Central memory CD8-positive, alpha-beta T cell (primary cell): Measurements from ENCODE around the gene ZCWPW1.
"Not testable (repeated sequence)": the region's sequence is repeated elsewhere in the genome, so short reads cannot be mapped to it uniquely, and the experiment has no call there.

Experiments used
- ATAC-seq: fragments of 150-1000 bp; cut with Tn5 transposase; replicated peaks from 2 replicates; pipeline ENCODE4 v1.10.0; 2022; ENCODE audit warnings: mild to moderate bottlenecking, moderate FRiP score, moderate number of reproducible peaks; ENCODE audit not compliant: poor library complexity, severe bottlenecking; ENCODE audit errors: extremely low read depth
- DNase-seq, 2 donors: peaks; one replicate each; pipeline ENCODE4 v3.0.0; 2021; ENCODE audit warnings: low spot score in 2 of 2
- H3K27ac Mint-ChIP-seq: one replicate; pipeline ENCODE4 v1.8.0; 2022; ENCODE audit warnings: low read depth, mild to moderate bottlenecking, moderate library complexity, mixed read lengths
- H3K27me3 Mint-ChIP-seq: one replicate; pipeline ENCODE4 v1.8.0; 2022; ENCODE audit warnings: mixed read lengths
- H3K36me3 Mint-ChIP-seq: one replicate; pipeline ENCODE4 v1.8.0; 2022; ENCODE audit warnings: mild to moderate bottlenecking, moderate library complexity, mixed read lengths; ENCODE audit not compliant: insufficient read depth
- H3K4me1 Mint-ChIP-seq: one replicate; pipeline ENCODE4 v1.8.0; 2022; ENCODE audit warnings: mixed read lengths
- H3K4me3 Mint-ChIP-seq: one replicate; pipeline ENCODE4 v1.8.0; 2022; ENCODE audit warnings: mild to moderate bottlenecking, moderate library complexity, mixed read lengths
- H3K9me3 Mint-ChIP-seq: one replicate; pipeline ENCODE4 v1.8.0; 2022; ENCODE audit warnings: mixed read lengths

Gene ZCWPW1

DNA sequence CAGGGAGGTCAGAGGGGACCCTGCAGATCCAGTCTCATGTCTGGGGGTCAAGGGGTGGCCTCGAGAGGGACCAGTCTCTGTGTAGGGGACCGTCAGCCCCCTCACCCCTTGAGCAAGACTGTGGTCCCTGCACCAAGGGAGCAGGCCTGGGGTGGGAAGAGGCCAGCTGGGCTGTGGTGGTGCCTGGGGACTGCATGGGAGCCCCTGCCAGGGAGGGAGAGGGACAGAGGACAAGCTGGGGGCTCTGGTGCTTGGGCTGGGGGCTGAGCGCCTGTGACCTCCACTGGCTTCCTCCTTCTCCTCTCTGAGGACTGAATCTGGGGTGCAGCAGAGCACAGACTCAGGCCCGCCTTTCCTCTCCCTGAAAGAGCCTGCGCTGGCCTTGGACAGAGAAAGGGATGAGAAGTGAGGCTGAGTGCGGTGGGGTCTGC lies 71.4 kb downstream of the ZCWPW1 start:
- DNase-seq = no peak
- H3K9me3 Mint-ChIP-seq = no peaks in the 10 kb centered on the region
- peaks cover 34% of the 10 kb centered on the region for H3K4me1 Mint-ChIP-seq
- H3K27me3 Mint-ChIP-seq = no peaks in the 10 kb centered on the region
- ATAC-seq = no peak
- H3K4me3 Mint-ChIP-seq = no peak overlapping the region
- H3K27ac Mint-ChIP-seq = no peak overlapping the region
- peaks cover 67% of the 10 kb centered on the region for H3K36me3 Mint-ChIP-seq

DNA sequence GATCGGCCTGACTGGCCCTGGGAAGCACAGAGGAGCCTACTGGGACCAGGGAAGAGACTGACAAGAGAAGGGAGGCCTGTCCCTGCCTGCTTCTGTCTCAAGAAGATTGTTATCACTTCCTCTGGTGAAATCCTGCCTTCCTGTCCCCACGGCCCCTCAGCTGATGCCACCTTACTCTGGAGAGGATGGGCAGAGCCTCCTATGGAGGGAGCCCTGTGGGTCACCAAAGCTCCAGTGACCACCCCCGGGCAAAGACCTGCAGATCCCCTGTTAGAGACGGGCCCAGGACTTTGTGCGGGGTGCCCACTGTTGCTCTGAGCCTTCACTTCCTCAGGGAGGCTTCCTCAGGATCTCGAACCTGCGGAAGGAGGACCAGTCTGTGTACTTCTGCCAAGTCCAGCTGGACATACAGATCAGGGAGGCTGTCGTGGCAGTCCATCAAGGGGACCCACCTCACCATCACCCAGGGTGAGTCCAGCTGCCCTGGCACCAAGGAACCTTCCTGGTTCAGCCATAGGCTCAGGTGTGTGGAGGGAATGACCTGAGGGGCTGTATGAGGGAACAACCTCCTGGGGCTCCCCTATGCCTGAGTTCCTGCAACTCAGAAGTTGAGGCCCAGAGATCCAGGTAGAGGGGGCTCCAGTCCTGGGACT lies 72.0 kb downstream of the ZCWPW1 start:
- H3K27ac Mint-ChIP-seq = no peak overlapping the region
- no peak overlapping the region for H3K4me3 Mint-ChIP-seq
- H3K9me3 Mint-ChIP-seq = no peaks in the 10 kb centered on the region
- ATAC-seq = no peak
- no peak for DNase-seq
- no peaks in the 10 kb centered on the region for H3K27me3 Mint-ChIP-seq
- H3K4me1 Mint-ChIP-seq = peaks cover 40% of the 10 kb centered on the region
- peaks cover 61% of the 10 kb centered on the region for H3K36me3 Mint-ChIP-seq

DNA sequence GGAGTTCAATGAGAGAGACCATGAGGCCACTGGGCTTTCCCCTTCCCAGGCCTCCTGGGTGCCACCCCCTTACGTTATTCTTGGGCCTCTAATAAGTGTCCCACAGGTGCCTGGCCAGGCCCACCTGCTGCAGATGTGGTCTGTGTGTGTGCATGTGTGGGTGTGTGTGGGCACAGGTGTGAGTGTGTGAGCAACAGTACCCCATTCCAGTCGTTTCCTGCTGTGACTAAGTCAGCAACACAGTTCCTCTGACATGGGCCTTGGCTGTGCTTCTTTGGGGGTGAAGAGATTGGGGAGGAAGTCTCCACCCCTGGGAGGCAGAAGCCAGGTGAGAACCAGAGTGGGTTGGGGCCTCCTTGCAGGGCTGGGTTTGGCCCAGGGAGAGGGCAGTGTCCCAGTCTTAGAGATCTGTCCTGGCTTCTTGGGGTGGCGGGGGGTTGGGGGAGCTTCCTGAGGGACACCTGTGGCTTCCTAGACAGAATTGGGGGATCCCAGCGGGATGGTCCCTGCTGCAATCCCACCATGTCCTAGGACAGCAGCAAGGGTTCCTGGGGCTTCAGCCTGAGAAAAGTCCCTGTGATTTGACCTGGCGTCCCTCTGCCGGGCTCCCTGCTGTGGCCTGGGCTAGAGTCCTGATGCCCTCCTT lies 74.7 kb downstream of the ZCWPW1 start:
- peaks cover 46% of the 10 kb centered on the region for H3K36me3 Mint-ChIP-seq
- no peaks in the 10 kb centered on the region for H3K27me3 Mint-ChIP-seq
- peak overlapping the region; percentile 90 for H3K4me3 Mint-ChIP-seq
- H3K4me1 Mint-ChIP-seq = peaks cover 46% of the 10 kb centered on the region
- no peak for DNase-seq
- peak overlapping the region; percentile 94 for H3K27ac Mint-ChIP-seq
- ATAC-seq = no peak
- H3K9me3 Mint-ChIP-seq = no peaks in the 10 kb centered on the region

DNA sequence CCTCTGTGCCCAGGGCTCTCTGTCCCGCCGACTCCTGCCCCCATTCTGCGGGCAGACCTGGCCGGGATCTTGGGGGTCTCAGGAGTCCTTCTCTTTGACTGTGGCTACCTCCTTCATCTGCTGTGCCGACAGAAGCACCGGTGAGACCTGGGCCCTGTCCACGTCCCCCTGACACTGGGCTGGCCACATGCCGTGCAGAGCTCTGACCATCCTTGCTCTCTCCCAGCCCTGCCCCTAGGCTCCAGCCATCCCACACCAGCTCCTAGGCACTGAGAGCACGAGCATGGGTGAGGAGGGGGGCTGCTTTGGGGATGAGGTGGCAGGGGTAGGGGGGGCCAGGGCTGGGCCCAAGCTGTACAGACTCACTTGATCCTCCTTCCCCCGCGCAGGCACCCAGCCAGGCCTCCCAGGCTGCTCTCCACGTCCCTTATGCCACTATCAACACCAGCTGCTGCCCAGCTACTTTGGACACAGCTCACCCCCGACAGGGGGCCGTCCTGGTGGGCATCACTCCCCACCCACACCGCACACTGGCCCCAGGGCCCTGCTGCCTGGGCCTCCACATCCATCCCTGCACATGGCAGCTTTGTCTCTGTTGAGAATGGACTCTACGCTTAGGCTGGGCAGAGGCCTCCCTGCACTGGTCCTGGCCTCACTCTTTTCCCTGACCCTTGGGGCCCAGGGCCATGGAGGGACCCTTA lies 75.4 kb downstream of the ZCWPW1 start:
- H3K9me3 Mint-ChIP-seq = no peaks in the 10 kb centered on the region
- H3K36me3 Mint-ChIP-seq = peaks cover 50% of the 10 kb centered on the region
- DNase-seq = no peak
- peak overlapping the region; percentile 94 for H3K27ac Mint-ChIP-seq
- peak overlapping the region; percentile 90 for H3K4me3 Mint-ChIP-seq
- peaks cover 46% of the 10 kb centered on the region for H3K4me1 Mint-ChIP-seq
- ATAC-seq = no peak
- H3K27me3 Mint-ChIP-seq = no peaks in the 10 kb centered on the region

DNA sequence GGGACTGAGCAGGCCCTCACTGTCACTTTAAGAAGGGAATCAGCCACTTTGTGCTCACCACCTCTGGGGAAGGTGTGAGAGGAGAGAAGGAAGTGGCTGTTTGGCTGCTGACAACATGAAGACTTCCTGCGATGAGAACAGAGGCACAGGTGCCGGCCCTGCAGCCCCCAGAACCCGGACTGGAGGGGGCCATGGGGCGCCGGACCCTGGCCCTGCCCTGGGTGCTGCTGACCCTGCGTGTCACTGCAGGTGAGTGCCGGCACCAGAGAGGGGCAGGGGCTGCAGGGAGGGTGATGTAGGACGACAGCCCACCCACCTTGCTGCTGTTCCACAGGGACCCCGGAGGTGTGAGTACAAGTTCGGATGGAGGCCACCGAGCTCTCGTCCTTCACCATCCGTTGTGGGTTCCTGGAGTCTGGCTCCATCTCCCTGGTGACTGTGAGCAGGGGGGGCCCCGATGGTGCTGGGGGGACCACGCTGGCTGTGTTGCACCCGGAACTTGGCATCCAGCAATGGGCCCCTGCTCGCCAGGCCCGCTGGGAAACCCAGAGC lies 76.2 kb downstream of the ZCWPW1 start:
- peak; percentile 99 for ATAC-seq
- not testable (repeated sequence) for H3K9me3 Mint-ChIP-seq, H3K27me3 Mint-ChIP-seq
- H3K4me1 Mint-ChIP-seq = peaks cover 46% of the 10 kb centered on the region
- peaks cover 50% of the 10 kb centered on the region for H3K36me3 Mint-ChIP-seq
- peak overlapping the region; percentile 90 for H3K4me3 Mint-ChIP-seq
- DNase-seq = peak in 1 of 2 donors; percentile 33
- peak overlapping the region; percentile 94 for H3K27ac Mint-ChIP-seq

DNA sequence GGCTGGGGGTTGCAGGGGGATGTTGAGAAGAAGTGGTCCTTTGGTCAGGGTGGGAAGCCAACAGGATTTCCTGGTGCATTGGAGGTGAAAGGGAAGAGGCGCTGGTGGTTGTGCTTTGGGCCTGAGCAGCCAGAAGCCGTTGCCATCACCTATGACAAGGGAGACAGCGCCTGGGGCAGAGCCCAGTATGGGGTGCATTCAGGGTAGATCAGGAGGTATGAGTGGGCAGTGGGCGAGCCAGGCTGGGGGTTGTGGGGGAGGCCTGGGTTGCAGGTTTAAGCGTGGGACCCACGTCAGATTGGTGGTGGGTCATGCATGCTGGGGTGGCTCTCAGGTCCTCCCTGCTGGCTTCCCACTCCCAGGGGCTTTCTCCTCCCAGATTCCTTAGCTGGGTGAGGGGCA lies 76.8 kb downstream of the ZCWPW1 start:
- peak overlapping the region; percentile 94 for H3K27ac Mint-ChIP-seq
- H3K4me1 Mint-ChIP-seq = peaks cover 46% of the 10 kb centered on the region
- H3K9me3 Mint-ChIP-seq = no peaks in the 10 kb centered on the region
- ATAC-seq (no peak), DNase-seq (no peak)
- H3K27me3 Mint-ChIP-seq = no peaks in the 10 kb centered on the region
- H3K36me3 Mint-ChIP-seq = peaks cover 51% of the 10 kb centered on the region
- peak overlapping the region; percentile 90 for H3K4me3 Mint-ChIP-seq
